ENCODE measurements around the gene VAV2.

The VAV2 gene

DNA sequence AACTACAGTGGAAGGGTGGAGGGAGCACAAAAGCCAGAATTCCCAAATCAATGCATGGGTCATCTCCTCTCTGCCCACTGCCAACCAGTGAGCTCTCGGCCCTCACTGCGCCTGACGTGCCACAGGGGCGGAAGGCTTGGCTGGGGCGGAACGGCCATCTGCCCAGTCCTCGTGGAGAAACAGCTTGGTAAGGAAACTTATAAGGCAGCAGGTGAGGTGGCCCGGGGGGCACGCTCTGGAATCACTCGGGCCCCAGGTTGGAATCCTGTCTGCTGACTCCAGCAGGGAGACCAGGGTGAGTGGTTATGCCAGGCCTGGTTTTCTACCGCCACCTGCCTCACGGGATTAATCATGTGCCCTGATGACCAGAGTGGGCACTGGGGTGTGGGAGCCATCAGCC, 52.3 kb downstream of the VAV2 start:
- no peak overlapping the region for H3K4me3 ChIP-seq (ENCODE audit: low read depth, low read length)
- TF ChIP-seq CTCF (IDR thresholded peaks at IDR 0.05; ENCODE audit: low read depth, low read length), result no peak

DNA sequence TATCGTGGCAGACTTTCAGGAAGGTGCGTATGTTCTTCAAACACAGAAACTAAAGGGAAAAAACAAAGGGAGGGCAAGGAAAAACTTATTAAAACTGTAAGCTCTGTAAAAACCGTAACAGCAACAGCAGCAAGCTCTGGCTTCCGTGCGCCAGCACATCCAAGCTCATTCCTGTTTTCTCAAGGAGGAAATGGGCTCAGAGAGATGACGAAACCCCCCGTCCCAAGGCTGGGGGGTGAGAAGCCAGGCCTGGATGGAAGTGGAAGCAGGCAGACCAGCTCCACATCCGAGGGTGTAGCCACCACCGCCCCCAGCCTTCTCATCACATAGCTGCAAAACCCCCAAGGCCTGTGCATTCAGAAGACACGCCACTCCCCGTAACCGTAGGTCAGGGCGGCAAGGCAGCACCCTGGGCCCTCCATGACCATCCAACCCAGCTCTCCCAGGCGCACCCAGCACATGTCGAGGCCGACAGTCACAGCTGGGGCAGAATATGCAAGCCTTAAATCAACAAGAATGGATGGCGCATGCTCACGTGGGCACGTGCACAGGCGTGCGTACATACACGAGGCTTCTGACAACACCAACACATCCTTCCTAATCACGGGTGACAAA, 52.8 kb downstream of the VAV2 start:
- H3K4me3 ChIP-seq (ENCODE audit: low read depth, low read length), result no peak overlapping the region
- TF ChIP-seq CTCF (IDR thresholded peaks at IDR 0.05; ENCODE audit: low read depth, low read length), result no peak

DNA sequence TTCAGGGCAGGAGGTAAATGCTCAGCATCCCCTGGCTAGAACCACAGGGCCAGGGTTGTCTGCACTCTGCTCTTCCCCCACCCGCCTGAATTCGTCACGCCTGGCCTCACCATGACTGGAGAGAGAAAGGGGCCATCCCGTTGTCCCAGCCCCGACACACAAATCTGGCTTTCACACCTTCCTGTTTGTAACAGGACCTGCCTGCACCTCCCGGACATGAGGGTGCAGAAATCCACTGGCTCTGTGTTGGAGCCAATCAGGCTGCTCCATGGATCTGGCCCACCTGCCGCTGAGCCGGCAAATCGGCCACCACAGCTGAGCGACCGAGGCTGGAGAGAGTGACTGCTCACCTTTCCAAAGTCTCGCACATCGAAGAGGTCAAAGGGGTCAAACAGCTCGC, 53.4 kb downstream of the VAV2 start:
- TF ChIP-seq CTCF (IDR thresholded peaks at IDR 0.05; ENCODE audit: low read depth, low read length), result no peak
- H3K4me3 ChIP-seq (ENCODE audit: low read depth, low read length), result no peak overlapping the region

GRCh38 chr9:133938086-133938485, 54.0 kb downstream of the VAV2 start:
- H3K4me3 ChIP-seq (ENCODE audit: low read depth, low read length), result no peak overlapping the region
- TF ChIP-seq CTCF (IDR thresholded peaks at IDR 0.05; ENCODE audit: low read depth, low read length), result no peak

- TF ChIP-seq CTCF (IDR thresholded peaks at IDR 0.05; ENCODE audit: low read depth, low read length), result no peak
- no peak overlapping the region for H3K4me3 ChIP-seq (ENCODE audit: low read depth, low read length)
Observed at GRCh38 chr9:133937120-133937519, 55.0 kb downstream of the VAV2 start.

DNA sequence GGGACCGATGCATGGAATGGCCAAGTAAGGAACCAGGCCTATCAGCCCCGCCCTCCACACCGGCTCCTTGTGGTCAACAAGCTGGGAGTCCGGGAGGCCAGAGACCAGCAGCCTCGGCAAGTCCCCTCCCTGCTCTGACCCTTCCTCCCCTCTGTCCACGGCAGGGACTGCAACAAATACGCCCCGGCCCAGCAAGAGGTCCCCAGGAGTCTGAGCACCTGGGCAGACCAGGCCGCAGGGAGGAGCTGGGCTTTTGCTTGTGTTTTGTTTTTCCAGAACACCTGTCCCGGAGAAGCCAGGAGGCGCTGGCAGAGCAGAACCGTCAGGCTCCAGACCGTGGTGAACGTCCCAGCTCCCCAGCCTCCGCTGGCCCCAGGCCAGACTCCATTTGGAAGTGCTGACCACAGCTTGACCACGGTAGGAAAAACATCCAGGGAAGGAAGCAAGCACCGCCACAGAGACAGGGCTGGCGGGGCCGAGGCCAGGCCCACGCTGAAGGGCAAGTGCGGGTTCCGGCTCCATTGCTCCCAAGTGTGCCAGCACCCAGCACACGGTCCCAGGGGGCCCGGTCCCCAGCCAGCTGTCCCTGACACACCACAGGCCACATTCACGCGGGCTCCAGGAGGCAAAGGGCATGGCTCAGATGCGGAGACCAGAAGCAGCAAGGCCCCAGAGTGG, 56.7 kb downstream of the VAV2 start:
- no peak for TF ChIP-seq CTCF (IDR thresholded peaks at IDR 0.05; ENCODE audit: low read depth, low read length)
- H3K4me3 ChIP-seq (ENCODE audit: low read depth, low read length), result no peak overlapping the region

GRCh38 chr9:133934482-133935232, 57.5 kb downstream of the VAV2 start:
- no peak for TF ChIP-seq CTCF (IDR thresholded peaks at IDR 0.05; ENCODE audit: low read depth, low read length)
- no peak overlapping the region for H3K4me3 ChIP-seq (ENCODE audit: low read depth, low read length)
